ENCODE results near the gene THBS2.
"Not testable (repeated sequence)": the region's sequence is repeated elsewhere in the genome, so short reads cannot be mapped to it uniquely, and the experiment has no call there.

THBS2 gene

GRCh38 chr6:169212436-169212835 lies 41.2 kb downstream of the THBS2 start:
- DNase-seq (ENCODE audit: low read depth in 1 of 2, low spot score in 1 of 2), result no peak

- no peak for DNase-seq (ENCODE audit: low read depth in 1 of 2, low spot score in 1 of 2)
Observed at GRCh38 chr6:169211881-169212280, 41.8 kb downstream of the THBS2 start.

- DNase-seq (ENCODE audit: low read depth in 1 of 2, low spot score in 1 of 2), result no peak
Observed at GRCh38 chr6:169210611-169211010, 43.0 kb downstream of the THBS2 start.

GRCh38 chr6:169208011-169208410 lies 45.6 kb downstream of the THBS2 start:
- DNase-seq (ENCODE audit: low read depth in 1 of 2, low spot score in 1 of 2), result no peak

- no peak for DNase-seq (ENCODE audit: low read depth in 1 of 2, low spot score in 1 of 2)
Observed at GRCh38 chr6:169207482-169207881, 46.2 kb downstream of the THBS2 start.

GRCh38 chr6:169205176-169206160 lies 48.2 kb downstream of the THBS2 start:
- DNase-seq (ENCODE audit: low read depth in 1 of 2, low spot score in 1 of 2), result no peak

GRCh38 chr6:169204167-169204566 lies 49.5 kb downstream of the THBS2 start:
- DNase-seq (ENCODE audit: low read depth in 1 of 2, low spot score in 1 of 2), result no peak

GRCh38 chr6:169201985-169202384 lies 51.7 kb downstream of the THBS2 start:
- DNase-seq (ENCODE audit: low read depth in 1 of 2, low spot score in 1 of 2), result no peak

GRCh38 chr6:169200893-169201514 lies 52.6 kb downstream of the THBS2 start:
- DNase-seq (ENCODE audit: low read depth in 1 of 2, low spot score in 1 of 2), result no peak

GRCh38 chr6:169199625-169200335 lies 53.9 kb downstream of the THBS2 start:
- no peak for DNase-seq (ENCODE audit: low read depth in 1 of 2, low spot score in 1 of 2)

GRCh38 chr6:169198885-169199284 lies 54.8 kb downstream of the THBS2 start:
- DNase-seq (ENCODE audit: low read depth in 1 of 2, low spot score in 1 of 2), result no peak

- DNase-seq (ENCODE audit: low read depth in 1 of 2, low spot score in 1 of 2), result not testable (repeated sequence)
Observed at GRCh38 chr6:169197929-169198328, 55.7 kb downstream of the THBS2 start.

GRCh38 chr6:169196279-169196678 lies 57.4 kb downstream of the THBS2 start:
- not testable (repeated sequence) for DNase-seq (ENCODE audit: low read depth in 1 of 2, low spot score in 1 of 2)

- DNase-seq (ENCODE audit: low read depth in 1 of 2, low spot score in 1 of 2), result no peak
Observed at GRCh38 chr6:169194737-169195136, 58.9 kb downstream of the THBS2 start.

- no peak for DNase-seq (ENCODE audit: low read depth in 1 of 2, low spot score in 1 of 2)
Observed at GRCh38 chr6:169190970-169191369, 62.7 kb downstream of the THBS2 start.

GRCh38 chr6:169190144-169190584 lies 63.5 kb downstream of the THBS2 start:
- DNase-seq (ENCODE audit: low read depth in 1 of 2, low spot score in 1 of 2), result no peak

- no peak for DNase-seq (ENCODE audit: low read depth in 1 of 2, low spot score in 1 of 2)
Observed at GRCh38 chr6:169189686-169190085, 64.0 kb downstream of the THBS2 start.

GRCh38 chr6:169189182-169189581 lies 64.5 kb downstream of the THBS2 start:
- DNase-seq (ENCODE audit: low read depth in 1 of 2, low spot score in 1 of 2), result no peak

GRCh38 chr6:169188475-169188874 lies 65.2 kb downstream of the THBS2 start:
- no peak for DNase-seq (ENCODE audit: low read depth in 1 of 2, low spot score in 1 of 2)

GRCh38 chr6:169188051-169188470 lies 65.6 kb downstream of the THBS2 start:
- DNase-seq (ENCODE audit: low read depth in 1 of 2, low spot score in 1 of 2), result no peak

- no peak for DNase-seq (ENCODE audit: low read depth in 1 of 2, low spot score in 1 of 2)
Observed at GRCh38 chr6:169186496-169187169, 67.0 kb downstream of the THBS2 start.
